GM12873 (cell line): Measurements from ENCODE around the gene TRPM1.

Experiments
- CTCF ChIP-seq: IDR thresholded peaks from 2 replicates; pipeline ENCODE4 v1.5.1; 2012; ENCODE audit warnings: low read depth, mild to moderate bottlenecking, moderate library complexity, low read length, control low read depth; ENCODE audit not compliant: insufficient read depth; ENCODE audit errors: missing control alignments

TRPM1 gene

GRCh38 chr15:31069360-31070000 lies 32.0 kb downstream of the TRPM1 start:
- TF ChIP-seq CTCF = no peak

GRCh38 chr15:31067890-31068603 lies 33.5 kb downstream of the TRPM1 start:
- TF ChIP-seq CTCF = no peak

- TF ChIP-seq CTCF = no peak
Measured at GRCh38 chr15:31065824-31066223, 35.7 kb downstream of the TRPM1 start.

- no peak for TF ChIP-seq CTCF
Measured at GRCh38 chr15:31062911-31063310, 38.6 kb downstream of the TRPM1 start.

GRCh38 chr15:31062310-31062847 lies 39.1 kb downstream of the TRPM1 start:
- TF ChIP-seq CTCF = no peak

GRCh38 chr15:31060429-31061140 lies 40.9 kb downstream of the TRPM1 start:
- no peak for TF ChIP-seq CTCF
